GM18868 (cell line): ENCODE measurements around the gene KRTAP5-8.
"Not testable (repeated sequence)": the region's sequence is repeated elsewhere in the genome, so short reads cannot be mapped to it uniquely, and the experiment has no call there.

Experiments used
- ATAC-seq: cut with Tn5 transposase; IDR thresholded peaks from one replicate; pipeline ENCODE4 v1.9.1; 2021; ENCODE audit warnings: mild to moderate bottlenecking, moderate library complexity; ENCODE audit not compliant: unreplicated experiment

The KRTAP5-8 gene

GRCh38 chr11:71505781-71506180, 32.0 kb upstream of the KRTAP5-8 start:
- ATAC-seq = no peak

- no peak for ATAC-seq
Observed at GRCh38 chr11:71507102-71507501, 30.7 kb upstream of the KRTAP5-8 start.

GRCh38 chr11:71518506-71519471, 19.0 kb upstream of the KRTAP5-8 start:
- no peak for ATAC-seq

GRCh38 chr11:71519546-71519945, 18.3 kb upstream of the KRTAP5-8 start:
- ATAC-seq = no peak

- no peak for ATAC-seq
Observed at GRCh38 chr11:71525188-71525937, 12.5 kb upstream of the KRTAP5-8 start.

- ATAC-seq = no peak
Observed at GRCh38 chr11:71525938-71526495, 11.8 kb upstream of the KRTAP5-8 start.

- not testable (repeated sequence) for ATAC-seq
Observed at GRCh38 chr11:71526796-71527575, 10.8 kb upstream of the KRTAP5-8 start, which contains the start of gene KRTAP5-7. TSS of gene KRTAP5-7 (plus strand) at chr11:71527267. CDS start at chr11:71527301, 34 bp downstream.

- ATAC-seq = no peak
Observed at GRCh38 chr11:71527576-71528210, 10.1 kb upstream of the KRTAP5-8 start.

- ATAC-seq = no peak
Observed at GRCh38 chr11:71530602-71531001, 7.2 kb upstream of the KRTAP5-8 start.

- no peak for ATAC-seq
Observed at GRCh38 chr11:71532036-71532610, 5.7 kb upstream of the KRTAP5-8 start.

- not testable (repeated sequence) for ATAC-seq
Observed at GRCh38 chr11:71534711-71535608, 2.9 kb upstream of the KRTAP5-8 start.

- ATAC-seq = no peak
Observed at GRCh38 chr11:71535825-71536224, 2.0 kb upstream of the KRTAP5-8 start.

GRCh38 chr11:71537537-71537936, 288 bp upstream of the KRTAP5-8 start:
- no peak for ATAC-seq

- no peak for ATAC-seq
Observed at GRCh38 chr11:71538666-71538990, 803 bp downstream of the KRTAP5-8 start.

- no peak for ATAC-seq
Observed at GRCh38 chr11:71539017-71539416, 1.2 kb downstream of the KRTAP5-8 start.

GRCh38 chr11:71539971-71540370, 2.1 kb downstream of the KRTAP5-8 start:
- ATAC-seq = peak; percentile 68

- peak; percentile 64 for ATAC-seq
Observed at GRCh38 chr11:71540521-71541304, 2.9 kb downstream of the KRTAP5-8 start.

GRCh38 chr11:71542382-71542781, 4.6 kb downstream of the KRTAP5-8 start:
- ATAC-seq = no peak
